Measurements from ENCODE around the gene CROCC2.

Gene CROCC2

DNA sequence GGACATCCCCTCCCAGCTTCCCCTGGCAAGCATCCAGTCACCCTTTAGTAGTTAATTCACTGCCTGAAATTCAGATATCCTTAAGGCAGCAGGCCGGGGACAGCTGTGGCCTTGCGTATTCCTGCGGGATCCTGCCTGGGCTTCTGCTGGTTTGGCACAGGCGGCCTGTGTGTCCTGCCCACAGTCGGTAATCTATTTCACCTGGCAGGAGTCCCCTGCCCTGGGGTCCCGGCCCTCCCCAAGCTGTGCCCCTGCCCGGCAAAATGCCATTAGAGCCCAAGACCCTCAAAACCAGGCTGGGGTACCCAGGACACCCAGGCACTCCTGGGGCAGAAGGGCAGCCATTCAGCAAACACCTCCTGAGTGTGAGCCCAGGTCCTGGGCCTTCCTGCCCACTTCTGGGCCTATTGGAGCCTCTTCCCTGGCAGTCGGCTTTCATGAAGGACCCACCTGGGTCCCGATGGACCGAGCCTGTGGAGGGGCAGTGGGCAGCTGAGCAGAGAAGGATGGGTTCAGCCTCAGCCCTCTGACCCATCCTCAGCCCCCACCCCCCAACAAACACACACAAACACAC, 11.6 kb downstream of the CROCC2 start:
- Mint-ChIP-seq H3K36me3 (ENCODE audit: low read depth) (no peaks in the 10 kb centered on the region), H3K9me3 (no peaks in the 10 kb centered on the region), H3K4me1 (no peaks in the 10 kb centered on the region), H3K4me3 (no peak overlapping the region), H3K27ac (no peak overlapping the region), H3K27me3 (no peaks in the 10 kb centered on the region)
- DNase-seq (no peak), ATAC-seq (no peak)

DNA sequence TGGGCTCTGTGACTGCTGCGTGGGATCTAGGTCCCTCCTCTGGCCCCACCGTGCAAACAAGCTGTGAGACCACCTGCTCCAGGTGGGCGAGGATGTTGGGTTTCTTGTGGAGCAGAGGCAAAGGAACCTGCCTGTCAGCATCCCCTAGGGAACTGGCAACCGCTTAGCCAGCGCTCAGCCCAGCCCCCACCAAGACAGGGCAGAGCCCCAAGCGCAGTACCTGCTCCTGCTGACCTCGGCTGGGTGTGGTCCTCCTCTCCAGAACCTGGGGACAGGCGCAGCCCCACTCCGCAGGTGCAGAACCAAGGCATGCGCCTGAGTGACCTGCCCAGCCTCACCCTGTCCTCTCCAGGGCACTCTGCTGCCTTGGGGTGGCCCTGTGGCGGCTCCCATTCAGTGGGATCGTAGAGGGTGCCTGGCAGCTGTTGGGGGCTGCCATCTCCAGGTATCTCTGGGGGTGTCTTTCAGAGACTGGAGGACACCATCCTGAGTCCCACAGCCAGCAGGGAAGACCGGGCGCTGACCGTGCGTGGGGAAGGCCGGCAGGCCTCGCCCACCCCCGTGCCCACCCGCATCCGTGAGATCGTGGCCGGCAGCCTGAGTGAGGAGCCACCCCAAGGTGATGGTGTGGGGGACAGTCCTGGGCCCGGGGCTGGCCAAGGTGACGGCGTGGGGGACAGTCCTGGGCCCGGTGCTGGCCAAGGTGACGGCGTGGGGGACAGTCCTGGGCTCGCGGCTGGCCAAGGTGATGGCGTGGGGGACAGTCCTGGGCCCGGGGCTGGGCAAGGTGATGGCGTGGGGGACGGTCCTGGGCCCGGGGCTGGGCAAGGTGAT, 12.3 kb downstream of the CROCC2 start:
- H3K27me3 Mint-ChIP-seq, result no peaks in the 10 kb centered on the region
- DNase-seq, result no peak
- H3K27ac Mint-ChIP-seq, result no peak overlapping the region
- H3K4me3 Mint-ChIP-seq, result no peak overlapping the region
- ATAC-seq, result no peak
- no peaks in the 10 kb centered on the region for H3K36me3 Mint-ChIP-seq (ENCODE audit: low read depth)
- H3K4me1 Mint-ChIP-seq, result no peaks in the 10 kb centered on the region
- H3K9me3 Mint-ChIP-seq, result no peaks in the 10 kb centered on the region

DNA sequence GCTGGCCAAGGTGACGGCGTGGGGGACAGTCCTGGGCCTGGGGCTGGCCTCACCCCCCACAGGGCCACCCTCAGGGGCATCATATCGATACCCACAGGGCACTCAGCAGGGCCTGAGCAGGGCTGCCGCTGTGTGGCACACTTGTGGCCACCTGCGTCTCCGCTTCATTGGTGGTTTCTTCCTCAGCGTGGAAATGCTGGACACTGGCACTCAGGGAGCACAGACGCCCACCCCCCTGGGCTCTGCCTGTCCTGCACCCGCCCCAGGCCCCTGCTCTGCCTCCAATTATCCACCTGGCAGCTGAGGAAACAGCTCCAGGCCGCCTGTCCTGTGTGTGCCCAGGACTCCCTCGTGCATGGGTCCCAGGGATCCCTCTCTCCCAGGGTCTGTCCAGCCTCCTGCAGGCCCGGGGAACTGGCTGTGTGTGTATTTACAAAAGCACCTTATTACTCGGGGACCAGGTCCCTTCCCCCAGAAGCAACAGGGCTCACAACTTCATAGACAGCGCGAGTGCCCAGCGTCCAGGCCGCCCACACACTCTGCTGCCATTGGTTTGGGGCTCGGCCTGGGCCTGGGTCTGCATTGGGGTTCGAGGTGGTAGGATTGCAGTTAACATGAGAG, 13.1 kb downstream of the CROCC2 start:
- DNase-seq, result peak; percentile 0
- no peaks in the 10 kb centered on the region for H3K4me1 Mint-ChIP-seq
- no peak overlapping the region for H3K27ac Mint-ChIP-seq
- no peaks in the 10 kb centered on the region for H3K9me3 Mint-ChIP-seq
- H3K36me3 Mint-ChIP-seq (ENCODE audit: low read depth), result no peaks in the 10 kb centered on the region
- no peak overlapping the region for H3K4me3 Mint-ChIP-seq
- no peak for ATAC-seq
- H3K27me3 Mint-ChIP-seq, result no peaks in the 10 kb centered on the region

DNA sequence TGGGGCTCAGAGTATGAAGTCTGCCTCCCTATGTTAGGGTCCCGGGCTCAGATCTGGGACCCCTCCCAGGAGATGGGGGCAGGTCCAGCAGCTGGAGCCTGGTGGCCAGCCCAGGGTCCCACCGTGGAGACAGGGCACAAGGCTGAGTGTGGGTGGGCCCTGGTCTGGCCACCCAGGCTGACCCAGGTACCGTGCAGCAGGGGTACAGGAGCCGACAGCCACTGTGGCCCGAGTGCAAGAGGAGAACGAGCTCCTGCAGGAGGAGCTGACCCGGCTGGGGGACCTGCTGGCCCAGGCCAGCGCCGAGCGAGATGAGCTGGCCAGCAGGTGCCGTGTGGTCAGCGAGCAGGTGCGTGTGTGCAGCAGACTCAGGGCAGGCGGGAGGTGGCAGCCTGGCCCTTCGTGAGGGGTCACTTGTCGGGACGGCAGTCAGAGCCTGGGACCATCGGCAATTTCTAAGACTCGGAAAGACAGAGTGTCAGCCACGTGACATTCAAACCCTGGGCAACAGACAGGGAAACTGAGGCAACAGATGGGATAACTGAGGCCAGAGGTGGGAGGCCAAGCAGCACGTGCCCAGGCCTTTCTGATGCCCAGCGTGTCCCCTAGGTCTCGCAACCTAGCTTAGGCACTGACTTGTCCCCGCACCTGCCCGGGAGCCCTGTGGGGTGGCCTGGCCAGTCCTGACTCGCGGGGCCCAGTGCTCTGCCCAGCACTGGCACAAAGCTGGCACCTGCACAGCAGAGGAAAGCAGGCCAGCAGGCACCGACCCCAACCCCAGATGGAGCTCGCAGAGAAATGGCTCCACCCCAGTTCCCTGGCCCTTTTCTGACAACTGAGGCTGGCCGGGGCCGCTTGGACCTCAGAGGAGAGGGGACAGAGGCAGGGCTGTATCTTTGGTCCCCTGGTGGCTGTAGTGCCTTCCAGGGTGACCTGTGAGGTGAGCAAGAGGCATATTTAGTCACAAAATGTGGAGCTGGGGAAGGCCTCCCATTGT, 13.9 kb downstream of the CROCC2 start:
- ATAC-seq, result no peak
- H3K27me3 Mint-ChIP-seq, result no peaks in the 10 kb centered on the region
- H3K9me3 Mint-ChIP-seq, result no peaks in the 10 kb centered on the region

DNA sequence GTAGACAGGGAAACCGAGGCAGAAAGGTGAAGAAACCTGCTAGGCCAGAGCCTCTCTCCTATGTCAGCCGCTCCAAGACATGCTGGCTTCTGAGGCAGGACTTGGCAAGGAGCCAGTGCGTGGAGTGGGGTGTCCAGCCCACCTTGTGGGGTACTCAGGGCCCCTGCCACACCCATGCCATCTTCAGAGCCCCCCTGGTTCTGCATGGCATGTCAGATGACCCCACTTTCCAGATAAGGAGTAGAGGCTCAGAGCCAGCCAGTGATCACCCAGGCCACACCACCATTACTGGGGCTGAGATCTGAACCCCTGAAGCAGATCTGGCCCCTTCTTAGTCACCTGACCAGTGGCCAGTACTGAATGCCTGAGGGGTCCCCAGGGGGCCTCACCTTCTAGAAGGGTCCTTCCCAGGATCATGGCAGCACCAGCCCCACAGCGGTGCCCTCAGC, 14.7 kb downstream of the CROCC2 start:
- Mint-ChIP-seq H3K4me1 (no peaks in the 10 kb centered on the region), H3K9me3 (no peaks in the 10 kb centered on the region), H3K36me3 (ENCODE audit: low read depth) (no peaks in the 10 kb centered on the region), H3K27me3 (no peaks in the 10 kb centered on the region), H3K4me3 (no peak overlapping the region), H3K27ac (no peak overlapping the region)
- ATAC-seq (no peak), DNase-seq (peak; percentile 1)

More for the DNA sequence above, 13.9 kb downstream of the CROCC2 start:
- Mint-ChIP-seq H3K4me1 (no peaks in the 10 kb centered on the region), H3K4me3 (no peak overlapping the region), H3K27ac (no peak overlapping the region), H3K36me3 (ENCODE audit: low read depth) (no peaks in the 10 kb centered on the region)
- peak; percentile 0 for DNase-seq

DNA sequence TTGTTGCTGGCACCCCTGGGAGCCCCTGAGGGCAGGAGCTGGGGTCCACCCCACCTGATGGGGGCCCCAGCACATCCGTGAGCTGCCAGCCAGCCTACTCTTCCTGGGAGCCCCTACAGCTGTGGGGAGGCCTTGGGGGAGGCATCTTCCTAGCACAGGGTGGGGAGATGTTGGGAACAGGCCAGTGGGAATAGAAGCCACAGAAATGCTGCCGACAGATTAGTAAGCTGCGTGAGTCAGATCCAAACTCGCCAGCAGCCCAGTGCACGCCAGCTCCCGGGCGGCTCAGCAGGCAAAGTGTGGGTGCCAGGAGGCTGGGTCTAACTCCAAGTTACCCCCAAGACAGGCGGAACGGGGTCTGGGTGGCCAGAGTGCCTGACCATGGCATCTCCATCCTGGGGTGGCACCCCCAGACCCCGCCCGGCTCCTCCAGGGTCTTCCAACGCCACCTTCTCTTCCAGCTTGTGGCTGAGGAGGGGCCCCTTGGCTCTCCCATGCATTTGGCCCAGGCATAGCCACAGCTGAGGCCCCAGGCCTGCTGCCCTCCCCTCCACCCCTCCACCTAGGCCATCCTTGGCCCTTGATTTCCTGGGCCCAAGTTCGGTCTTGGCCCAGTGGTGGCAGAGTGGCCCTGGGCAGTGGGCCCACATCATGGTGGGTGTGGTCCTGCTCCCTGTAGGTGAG, 15.3 kb downstream of the CROCC2 start:
- H3K36me3 Mint-ChIP-seq (ENCODE audit: low read depth), result no peaks in the 10 kb centered on the region
- H3K27me3 Mint-ChIP-seq, result no peaks in the 10 kb centered on the region
- no peaks in the 10 kb centered on the region for H3K9me3 Mint-ChIP-seq
- no peak overlapping the region for H3K4me3 Mint-ChIP-seq
- ATAC-seq, result no peak
- no peak overlapping the region for H3K27ac Mint-ChIP-seq
- no peaks in the 10 kb centered on the region for H3K4me1 Mint-ChIP-seq
- DNase-seq, result peak; percentile 1

DNA sequence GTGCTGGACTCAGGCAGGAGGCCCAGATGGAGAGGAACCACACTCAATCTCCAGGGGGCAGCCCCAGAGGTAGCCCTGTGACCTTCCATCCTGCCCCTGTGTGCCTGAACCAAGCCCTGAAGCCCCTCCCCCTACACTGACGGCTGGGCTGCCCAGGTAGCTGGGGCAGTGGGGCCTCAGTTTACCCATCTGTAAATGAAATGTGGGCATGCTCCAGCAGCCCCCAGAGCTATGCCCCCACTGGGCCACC, 15.8 kb downstream of the CROCC2 start:
- DNase-seq, result no peak
- no peak overlapping the region for H3K27ac Mint-ChIP-seq
- no peak for ATAC-seq
- H3K9me3 Mint-ChIP-seq, result no peaks in the 10 kb centered on the region
- H3K27me3 Mint-ChIP-seq, result no peaks in the 10 kb centered on the region
- H3K36me3 Mint-ChIP-seq (ENCODE audit: low read depth), result no peaks in the 10 kb centered on the region
- no peaks in the 10 kb centered on the region for H3K4me1 Mint-ChIP-seq
- H3K4me3 Mint-ChIP-seq, result no peak overlapping the region

DNA sequence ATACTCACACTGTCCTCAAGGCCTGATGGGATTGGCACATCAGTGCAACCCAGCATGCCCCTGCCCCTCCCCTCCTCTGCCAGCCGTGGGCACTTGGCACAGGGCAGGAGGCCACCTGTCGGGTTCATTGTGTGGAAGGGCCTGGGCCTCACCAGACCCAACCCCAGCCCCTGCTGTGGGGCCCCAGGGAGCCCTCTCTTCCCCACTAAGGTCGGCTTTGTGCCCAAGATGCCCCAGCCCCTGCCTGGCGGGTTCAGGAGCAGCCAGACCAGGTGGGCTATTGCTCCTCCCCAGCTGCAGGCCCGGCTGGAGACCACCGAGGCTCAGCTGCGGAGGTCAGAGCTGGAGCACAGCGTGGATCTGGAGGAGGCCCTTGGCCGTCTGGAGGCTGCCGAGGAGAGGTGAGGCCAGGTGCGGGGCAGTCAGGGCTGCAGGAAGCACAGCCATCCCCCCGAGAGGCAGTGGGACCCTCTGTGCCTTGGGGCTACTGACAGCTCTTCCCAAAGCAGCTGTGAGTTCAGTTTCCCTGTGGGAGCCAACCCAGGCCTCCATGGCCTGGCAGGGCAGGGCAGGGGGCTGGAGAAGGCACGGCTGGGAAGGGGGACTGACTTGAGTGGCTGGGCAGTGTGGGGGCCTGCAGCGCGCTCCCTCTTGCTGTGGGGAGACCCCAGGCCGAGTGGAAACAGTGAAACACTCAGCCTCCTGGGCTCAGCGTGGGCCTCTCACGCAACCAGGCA, 16.3 kb downstream of the CROCC2 start:
- H3K36me3 Mint-ChIP-seq (ENCODE audit: low read depth), result no peaks in the 10 kb centered on the region
- no peaks in the 10 kb centered on the region for H3K9me3 Mint-ChIP-seq
- DNase-seq, result peak; percentile 0
- no peak for ATAC-seq
- no peaks in the 10 kb centered on the region for H3K4me1 Mint-ChIP-seq
- H3K27ac Mint-ChIP-seq, result no peak overlapping the region
- H3K27me3 Mint-ChIP-seq, result no peaks in the 10 kb centered on the region
- H3K4me3 Mint-ChIP-seq, result no peak overlapping the region

DNA sequence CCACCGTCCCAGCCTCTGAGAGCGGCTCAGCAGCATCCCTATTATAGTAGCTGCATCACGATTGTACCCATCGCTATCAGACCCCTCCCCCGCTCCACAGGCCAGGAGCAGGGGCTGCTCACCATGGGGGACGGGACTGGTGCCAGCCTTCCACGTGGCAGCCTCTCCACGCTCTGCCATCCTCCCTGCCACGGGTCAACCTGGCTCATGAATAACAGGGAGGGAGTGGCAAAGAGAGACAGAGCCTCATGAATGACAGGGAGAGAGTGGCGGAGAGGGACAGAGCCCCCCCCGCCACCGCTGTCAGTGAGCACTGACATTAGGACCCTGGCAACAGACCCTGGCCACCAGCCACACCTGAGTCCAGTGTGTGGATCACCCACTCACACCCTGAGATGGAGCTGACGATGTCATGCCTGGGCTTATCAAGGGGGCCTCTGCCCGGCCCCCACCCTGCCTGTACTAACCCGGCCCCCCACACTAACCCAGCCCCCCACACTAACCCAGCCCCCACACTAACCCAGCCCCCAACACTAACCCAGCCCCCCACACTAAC, 16.9 kb downstream of the CROCC2 start:
- Mint-ChIP-seq H3K36me3 (ENCODE audit: low read depth) (no peaks in the 10 kb centered on the region), H3K4me1 (no peaks in the 10 kb centered on the region), H3K4me3 (no peak overlapping the region), H3K27me3 (no peaks in the 10 kb centered on the region), H3K27ac (no peak overlapping the region), H3K9me3 (no peaks in the 10 kb centered on the region)
- peak; percentile 1 for DNase-seq
- no peak for ATAC-seq

DNA sequence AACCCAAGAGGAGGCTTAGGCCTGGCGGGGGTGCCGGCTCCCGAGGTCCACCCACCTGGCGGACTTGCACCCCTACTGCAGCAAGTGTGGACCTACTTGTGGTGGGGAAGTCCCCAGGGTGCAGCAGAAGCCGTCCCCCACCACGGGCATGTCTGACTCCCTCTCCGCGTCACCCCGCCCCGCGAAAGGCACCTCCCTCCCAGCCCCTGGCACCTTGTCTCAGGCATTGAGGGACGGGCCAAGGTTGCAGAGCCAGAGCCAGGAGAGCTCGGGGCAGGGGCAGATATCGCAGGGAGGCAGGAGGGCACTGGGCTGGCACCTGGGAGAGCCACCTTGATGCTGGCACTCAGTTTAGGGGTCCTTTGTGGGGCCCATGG, 19.0 kb downstream of the CROCC2 start:
- ATAC-seq, result no peak

DNA sequence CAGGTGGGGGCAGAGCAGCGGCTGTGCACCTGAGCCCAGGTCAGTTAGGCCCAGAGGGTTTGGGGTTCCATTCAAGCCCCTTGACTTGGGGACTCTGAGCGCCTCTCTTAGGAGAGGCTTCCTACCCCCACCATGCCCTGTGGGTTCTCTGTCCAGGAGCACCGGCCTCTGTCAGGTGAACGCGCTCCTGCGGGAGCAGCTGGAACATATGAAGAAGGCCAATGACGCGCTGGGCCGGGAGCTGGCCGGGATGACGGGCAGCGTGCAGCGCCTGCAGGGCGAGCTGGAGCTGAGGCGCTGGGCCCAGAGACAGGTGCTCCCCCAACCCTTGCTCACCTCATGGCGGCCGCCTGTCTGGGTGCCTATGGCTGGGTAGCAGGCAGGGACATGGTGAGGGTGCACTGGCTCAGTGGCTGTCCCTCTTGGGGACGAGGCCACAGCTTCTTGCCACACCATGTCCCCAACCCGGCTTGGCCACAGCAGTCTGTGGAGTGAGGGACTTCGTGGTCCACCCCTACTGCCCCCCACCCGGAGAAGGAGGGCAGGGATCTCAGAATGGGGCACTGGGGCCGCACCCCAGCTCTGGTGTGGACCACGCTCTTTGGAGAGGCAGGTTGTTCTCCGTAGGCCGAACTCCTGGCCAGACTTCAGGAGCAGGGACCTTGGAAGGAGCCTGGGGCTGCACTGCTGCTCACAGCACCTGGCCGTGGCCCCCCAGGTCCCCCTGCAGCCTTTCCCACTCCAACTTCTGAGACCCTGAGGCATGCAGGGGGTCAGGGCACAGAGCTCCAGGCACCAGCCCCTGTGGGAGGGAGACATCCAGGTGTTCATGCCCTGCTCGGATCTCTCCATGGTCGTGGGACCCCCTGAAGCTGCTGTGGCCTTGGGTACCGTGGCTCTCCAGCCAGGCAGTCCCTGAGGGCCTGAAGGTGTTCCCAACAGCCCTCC, 19.7 kb downstream of the CROCC2 start:
- Mint-ChIP-seq H3K27me3 (no peaks in the 10 kb centered on the region), H3K9me3 (no peaks in the 10 kb centered on the region), H3K4me3 (no peak overlapping the region), H3K4me1 (no peaks in the 10 kb centered on the region), H3K36me3 (ENCODE audit: low read depth) (no peaks in the 10 kb centered on the region), H3K27ac (no peak overlapping the region)
- DNase-seq (peak; percentile 1), ATAC-seq (no peak)

More for the DNA sequence above, 19.0 kb downstream of the CROCC2 start:
- Mint-ChIP-seq H3K27ac (no peak overlapping the region), H3K9me3 (no peaks in the 10 kb centered on the region), H3K4me3 (no peak overlapping the region), H3K36me3 (ENCODE audit: low read depth) (no peaks in the 10 kb centered on the region), H3K4me1 (no peaks in the 10 kb centered on the region), H3K27me3 (no peaks in the 10 kb centered on the region)
- DNase-seq, result peak; percentile 4

DNA sequence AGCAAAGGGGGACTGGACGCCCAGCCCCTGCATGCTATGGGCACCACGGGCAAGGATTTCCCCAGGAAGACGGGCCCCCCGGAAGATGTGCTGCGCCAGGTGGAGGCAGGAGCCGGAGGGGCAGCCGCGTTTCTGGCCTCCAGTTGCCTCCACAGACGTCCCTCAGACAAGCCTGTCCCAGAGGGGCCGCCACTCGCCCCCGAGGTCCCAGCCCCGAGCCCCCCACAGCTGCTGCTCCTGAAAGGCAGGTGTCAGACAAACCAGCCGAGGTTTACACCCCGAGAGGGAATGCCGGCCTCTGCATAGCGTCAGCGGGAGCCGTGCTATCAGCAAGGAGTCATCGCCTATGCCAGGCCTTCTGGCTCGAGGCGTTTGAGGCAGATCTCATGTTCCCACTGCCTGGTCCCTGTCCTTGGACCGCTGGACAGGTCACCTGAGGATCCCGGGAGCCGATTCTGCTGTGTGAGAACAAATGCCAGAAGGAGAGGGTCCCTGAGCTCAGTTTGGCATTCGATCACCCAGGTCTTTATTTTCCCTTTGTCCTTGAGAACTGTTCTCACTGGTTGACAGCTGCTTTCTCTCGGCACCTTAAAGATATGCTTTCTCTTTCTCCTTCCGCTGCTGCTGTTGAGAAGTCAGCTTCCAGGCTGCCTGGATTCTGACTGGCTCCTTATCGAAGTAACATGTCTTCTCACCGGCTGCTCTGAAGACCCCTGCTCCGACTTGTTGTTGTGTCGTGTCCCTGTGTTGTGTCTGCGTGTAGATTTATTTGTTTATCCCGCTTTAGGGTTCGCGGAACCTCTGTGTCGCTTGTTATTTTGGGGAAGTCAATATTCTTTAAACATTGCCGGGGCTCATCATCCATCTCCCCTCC, 20.6 kb downstream of the CROCC2 start:
- no peaks in the 10 kb centered on the region for H3K27me3 Mint-ChIP-seq
- DNase-seq, result peak; percentile 1
- no peaks in the 10 kb centered on the region for H3K4me1 Mint-ChIP-seq
- H3K36me3 Mint-ChIP-seq (ENCODE audit: low read depth), result no peaks in the 10 kb centered on the region
- no peak overlapping the region for H3K27ac Mint-ChIP-seq
- H3K4me3 Mint-ChIP-seq, result no peak overlapping the region
- no peaks in the 10 kb centered on the region for H3K9me3 Mint-ChIP-seq
- no peak for ATAC-seq
